ENCODE results near the gene MTMR12. TPM values are rescaled to one million over a fixed set of nuclear protein-coding genes. Genes with fewer than 3 reads are reported as not detected.

The MTMR12 gene
- total and polyA plus RNA-seq, 8 donors: 9.7 to 32.3 (median 20.8) TPM

GRCh38 chr5:32244017-32244416 lies 68.7 kb downstream of the MTMR12 start:
- Histone ChIP-seq H3K27me3 (no peaks in the 10 kb centered on the region), H3K36me3 (peaks cover 4 to 75% (median 30%) of the 10 kb centered on the region in 3 donors), H3K27ac (no peak overlapping the region), H3K4me1 (peaks cover 0 to 5% (median 3%) of the 10 kb centered on the region in 3 donors), H3K9me3 (no peaks in the 10 kb centered on the region), H3K4me3 (no peak overlapping the region)
- FAIRE-seq: no peak
- WGBS, 2 donors: 96 to 99% methylated on average over 6 of the region's 6 CpGs
- DNase-seq: no peak
- ATAC-seq: no peak
- no peak for TF ChIP-seq CTCF (IDR thresholded peaks at IDR 0.05)
- intact Hi-C loops (cut with DNase I): no loop called here

GRCh38 chr5:32241034-32241783 lies 71.5 kb downstream of the MTMR12 start:
- intact Hi-C loops (cut with DNase I): no loop called here
- H3K36me3 ChIP-seq: peaks cover 4 to 63% (median 14%) of the 10 kb centered on the region in 3 donors
- no peak for DNase-seq

DNA sequence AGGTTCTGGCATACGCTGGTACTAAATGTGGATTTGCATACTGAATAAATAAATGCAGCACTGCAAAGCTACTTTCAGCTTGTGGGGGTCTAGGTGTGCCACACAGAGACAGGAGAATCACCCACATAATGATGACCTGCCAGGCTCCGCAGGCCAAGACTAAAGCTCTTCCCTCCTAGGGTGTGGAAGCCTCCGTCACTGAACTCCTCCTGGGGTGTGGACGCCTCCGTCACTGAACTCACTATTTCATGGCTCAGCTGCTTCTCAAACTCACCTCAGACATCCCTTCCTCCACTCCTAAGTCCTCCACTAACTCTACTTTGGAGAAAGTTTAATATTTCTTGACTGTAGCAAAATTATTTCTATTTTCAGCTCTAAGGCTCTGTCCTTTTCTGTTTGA lies 73.4 kb downstream of the MTMR12 start:
- H3K27me3 ChIP-seq: no peaks in the 10 kb centered on the region
- no peak overlapping the region for H3K27ac ChIP-seq
- no peak for TF ChIP-seq CTCF (IDR thresholded peaks at IDR 0.05)
- DNase-seq: no peak
- intact Hi-C loops (cut with DNase I): loop anchor here in 1 of 3 donors (10.0 kb wide), 1 partner anchor 355 kb away; no protein-coding TSS in a partner anchor
- H3K4me1 ChIP-seq: peaks cover 6 to 17% (median 13%) of the 10 kb centered on the region in 3 donors
- peaks cover 4 to 56% (median 12%) of the 10 kb centered on the region in 3 donors for H3K36me3 ChIP-seq
- H3K4me3 ChIP-seq: no peak overlapping the region
- no peaks in the 10 kb centered on the region for H3K9me3 ChIP-seq
- FAIRE-seq: no peak
- 93 to 95% methylated on average over 5 of the region's 5 CpGs for WGBS, 2 donors
- ATAC-seq: no peak

More at GRCh38 chr5:32241034-32241783, 71.5 kb downstream of the MTMR12 start:
- no peak for ATAC-seq
- Histone ChIP-seq H3K4me1 (peaks cover 0 to 6% (median 0%) of the 10 kb centered on the region in 3 donors), H3K9me3 (no peaks in the 10 kb centered on the region), H3K27ac (no peak overlapping the region), H3K4me3 (no peak overlapping the region), H3K27me3 (no peaks in the 10 kb centered on the region)
- 82 to 90% methylated on average over 7 of the region's 7 CpGs for WGBS, 2 donors
- TF ChIP-seq CTCF (IDR thresholded peaks at IDR 0.05): no peak
- no peak for FAIRE-seq

GRCh38 chr5:32233696-32234447 lies 78.9 kb downstream of the MTMR12 start:
- TF ChIP-seq CTCF (IDR thresholded peaks at IDR 0.05): no peak
- intact Hi-C loops (cut with DNase I): loop anchor here in 2 of 3 donors (5.0 to 10.0 kb wide), 4 partner anchors 83 to 361 kb away; no protein-coding TSS in a partner anchor
- WGBS, 2 donors: 10% methylated on average over 10 of the region's 10 CpGs
- H3K36me3 ChIP-seq: peaks cover 0 to 30% (median 4%) of the 10 kb centered on the region in 3 donors
- H3K4me3 ChIP-seq: peak overlapping the region in 1 of 4 donors; percentile 9
- DNase-seq (peak in 5 of 6 donors; percentile 56 to 77 (median 77)), FAIRE-seq (no peak), ATAC-seq (peak; percentile 85 to 91 (median 88))
- H3K27ac ChIP-seq: peak overlapping the region; percentile 63 to 90 (median 80)
- no peaks in the 10 kb centered on the region for H3K9me3 ChIP-seq
- H3K27me3 ChIP-seq: no peaks in the 10 kb centered on the region
- peaks cover 24 to 40% (median 36%) of the 10 kb centered on the region in 3 donors for H3K4me1 ChIP-seq
